OCI-LY7 (cell line): Measurements from ENCODE around the gene CYP2C9.

ENCODE experiments used
- CTCF ChIP-seq: fragments of 200-600 bp; sonication (generic); conservative IDR thresholded peaks from 2 replicates; pipeline ENCODE4 v1.5.1; 2014; ENCODE audit warnings: mild to moderate bottlenecking, antibody characterized with exemption, low read length, moderate library complexity, mixed read lengths
- EZH2phosphoT487 ChIP-seq: fragments of 200-600 bp; sonication (generic); IDR thresholded peaks from 2 replicates; pipeline ENCODE4 v1.6.1; 2018; ENCODE audit warnings: low read depth, borderline replicate concordance, mild to moderate bottlenecking, mixed run types, antibody characterized with exemption, low read length, moderate library complexity, mixed read lengths

GRCh38 chr10:95034401-95034800 is 95.9 kb downstream of the CYP2C9 start:
- no peak for TF ChIP-seq CTCF
- TF ChIP-seq EZH2phosphoT487 = no peak
